Right atrium auricular region (tissue), 2 donors: ENCODE data around the gene RBX1. TPM values are rescaled to one million over a fixed set of nuclear protein-coding genes. Genes with fewer than 3 reads are reported as not detected.

ENCODE experiments used
- DNase-seq: peaks from one replicate; pipeline ENCODE4 v3.0.0-alpha.2; 2019; ENCODE audit warnings: low spot score
- H3K27ac ChIP-seq, 2 donors: fragments of 200-600 bp; sonication (generic); 1 replicate in 1 of 2; 2 replicates in 1 of 2; pipeline ENCODE4 v1.5.1; 2016 to 2019
- H3K27me3 ChIP-seq, 2 donors: fragments of 200-600 bp; sonication (generic); one replicate each; pipeline versions ENCODE4 v1.5.1 to v1.6.0; 2017 to 2019
- H3K36me3 ChIP-seq: fragments of 200-600 bp; sonication (generic); one replicate; pipeline ENCODE4 v1.5.1; 2016
- H3K4me1 ChIP-seq, 2 donors: fragments of 200-600 bp; sonication (generic); one replicate each; pipeline versions ENCODE4 v1.5.1 to v1.6.0; 2017 to 2019
- H3K4me3 ChIP-seq, 2 donors: fragments of 200-600 bp; sonication (generic); 1 replicate in 1 of 2; 2 replicates in 1 of 2; pipeline ENCODE4 v1.5.1; 2017 to 2019; ENCODE audit warnings: mild to moderate bottlenecking in 1 of 2, moderate library complexity in 1 of 2
- H3K9me3 ChIP-seq, 2 donors: fragments of 200-600 bp; sonication (generic); one replicate each; pipeline ENCODE4 v1.5.1; 2019
- total RNA-seq, 2 donors: library from RNA; depleted of rRNA; stranded (reverse); fragments of >200 nt; gene quantifications; one replicate each; pipeline ENCODE4 v1.1.0, GENCODE V29; 2016
- TF ChIP-seq, protein P1 (sequence below), 2 donors: fragments of 200-600 bp; sonication (generic); IDR thresholded peaks; one replicate each; pipeline ENCODE4 v1.5.1; 2019; ENCODE audit warnings: antibody characterized with exemption in 2 of 2

Gene RBX1
- total RNA-seq, 2 donors from 2014 or later, result 43.4 to 44.5 TPM

DNA sequence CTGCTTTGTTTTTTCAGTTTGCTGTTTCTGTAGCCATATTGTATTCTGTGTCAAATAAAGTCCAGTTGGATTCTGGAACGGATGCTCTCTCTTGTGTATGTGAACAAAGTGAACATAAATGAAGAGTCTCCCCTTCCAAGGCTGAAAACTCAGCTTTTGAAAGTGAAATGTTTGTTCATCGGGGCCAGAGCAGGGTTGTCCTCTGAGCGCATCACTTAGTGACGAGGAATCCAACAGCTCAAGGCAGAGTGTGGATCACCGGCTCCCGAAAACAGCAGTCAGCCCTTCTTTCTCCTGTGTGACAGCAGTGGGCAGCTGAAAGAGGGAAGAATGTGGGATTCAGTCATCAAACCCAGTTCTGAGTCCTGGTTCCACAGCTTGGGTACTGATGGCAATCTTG, 21.4 kb downstream of the RBX1 start:
- Histone ChIP-seq H3K4me3 (no peak overlapping the region), H3K36me3 (peaks cover 35% of the 10 kb centered on the region), H3K9me3 (no peaks in the 10 kb centered on the region), H3K27ac (no peak overlapping the region), H3K4me1 (no peaks in the 10 kb centered on the region), H3K27me3 (no peaks in the 10 kb centered on the region)
- TF ChIP-seq, protein P1, sequence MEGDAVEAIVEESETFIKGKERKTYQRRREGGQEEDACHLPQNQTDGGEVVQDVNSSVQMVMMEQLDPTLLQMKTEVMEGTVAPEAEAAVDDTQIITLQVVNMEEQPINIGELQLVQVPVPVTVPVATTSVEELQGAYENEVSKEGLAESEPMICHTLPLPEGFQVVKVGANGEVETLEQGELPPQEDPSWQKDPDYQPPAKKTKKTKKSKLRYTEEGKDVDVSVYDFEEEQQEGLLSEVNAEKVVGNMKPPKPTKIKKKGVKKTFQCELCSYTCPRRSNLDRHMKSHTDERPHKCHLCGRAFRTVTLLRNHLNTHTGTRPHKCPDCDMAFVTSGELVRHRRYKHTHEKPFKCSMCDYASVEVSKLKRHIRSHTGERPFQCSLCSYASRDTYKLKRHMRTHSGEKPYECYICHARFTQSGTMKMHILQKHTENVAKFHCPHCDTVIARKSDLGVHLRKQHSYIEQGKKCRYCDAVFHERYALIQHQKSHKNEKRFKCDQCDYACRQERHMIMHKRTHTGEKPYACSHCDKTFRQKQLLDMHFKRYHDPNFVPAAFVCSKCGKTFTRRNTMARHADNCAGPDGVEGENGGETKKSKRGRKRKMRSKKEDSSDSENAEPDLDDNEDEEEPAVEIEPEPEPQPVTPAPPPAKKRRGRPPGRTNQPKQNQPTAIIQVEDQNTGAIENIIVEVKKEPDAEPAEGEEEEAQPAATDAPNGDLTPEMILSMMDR (IDR thresholded peaks at IDR 0.05), result no peak
- no peak for DNase-seq

DNA sequence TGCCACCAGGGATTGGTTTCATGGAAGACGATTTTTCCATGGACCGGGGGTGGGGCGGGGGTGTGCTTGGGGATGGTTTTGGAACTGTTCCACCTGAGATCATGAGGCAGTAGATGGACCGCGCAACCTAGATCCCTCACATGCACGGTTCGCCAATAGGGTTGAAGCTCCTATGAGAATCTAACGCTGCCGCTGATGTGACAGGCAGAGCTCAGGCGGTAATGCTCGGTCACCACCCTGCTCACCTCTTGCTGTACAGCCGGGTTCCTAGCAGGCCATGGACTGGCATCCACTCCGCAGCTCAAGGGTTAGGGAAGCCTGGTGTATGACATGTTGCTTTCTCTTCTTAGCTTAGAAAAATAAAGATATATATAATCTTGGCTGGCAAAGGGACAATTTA, 22.0 kb downstream of the RBX1 start:
- Histone ChIP-seq H3K4me1 (no peaks in the 10 kb centered on the region), H3K27me3 (no peaks in the 10 kb centered on the region), H3K36me3 (peaks cover 32% of the 10 kb centered on the region), H3K9me3 (no peaks in the 10 kb centered on the region), H3K27ac (no peak overlapping the region), H3K4me3 (no peak overlapping the region)
- DNase-seq, result no peak
- TF ChIP-seq, protein P1 (IDR thresholded peaks at IDR 0.05), result no peak

DNA sequence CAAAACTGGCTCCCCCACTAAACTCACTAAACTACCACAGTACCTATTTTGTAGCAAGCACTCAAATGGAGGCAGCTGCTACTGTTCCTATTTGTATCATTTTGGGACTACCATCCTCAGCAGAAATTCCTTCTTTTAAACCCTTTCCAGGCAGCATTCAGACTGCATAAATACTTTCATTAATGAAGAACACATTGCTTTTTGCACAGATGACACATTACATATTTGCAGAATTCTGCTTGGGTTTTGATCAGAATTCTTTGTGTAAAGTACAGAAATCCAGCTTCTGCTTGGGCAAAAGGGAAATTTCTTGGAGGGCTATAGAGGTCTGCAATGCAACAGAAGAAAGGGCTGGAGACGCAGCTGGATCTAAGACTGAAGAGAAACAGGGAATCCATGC, 24.2 kb downstream of the RBX1 start:
- H3K27me3 ChIP-seq, result no peaks in the 10 kb centered on the region
- H3K4me3 ChIP-seq, result no peak overlapping the region
- peaks cover 18% of the 10 kb centered on the region for H3K36me3 ChIP-seq
- TF ChIP-seq, protein P1 (IDR thresholded peaks at IDR 0.05), result no peak
- no peaks in the 10 kb centered on the region for H3K4me1 ChIP-seq
- H3K27ac ChIP-seq, result no peak overlapping the region
- no peaks in the 10 kb centered on the region for H3K9me3 ChIP-seq
- no peak for DNase-seq

DNA sequence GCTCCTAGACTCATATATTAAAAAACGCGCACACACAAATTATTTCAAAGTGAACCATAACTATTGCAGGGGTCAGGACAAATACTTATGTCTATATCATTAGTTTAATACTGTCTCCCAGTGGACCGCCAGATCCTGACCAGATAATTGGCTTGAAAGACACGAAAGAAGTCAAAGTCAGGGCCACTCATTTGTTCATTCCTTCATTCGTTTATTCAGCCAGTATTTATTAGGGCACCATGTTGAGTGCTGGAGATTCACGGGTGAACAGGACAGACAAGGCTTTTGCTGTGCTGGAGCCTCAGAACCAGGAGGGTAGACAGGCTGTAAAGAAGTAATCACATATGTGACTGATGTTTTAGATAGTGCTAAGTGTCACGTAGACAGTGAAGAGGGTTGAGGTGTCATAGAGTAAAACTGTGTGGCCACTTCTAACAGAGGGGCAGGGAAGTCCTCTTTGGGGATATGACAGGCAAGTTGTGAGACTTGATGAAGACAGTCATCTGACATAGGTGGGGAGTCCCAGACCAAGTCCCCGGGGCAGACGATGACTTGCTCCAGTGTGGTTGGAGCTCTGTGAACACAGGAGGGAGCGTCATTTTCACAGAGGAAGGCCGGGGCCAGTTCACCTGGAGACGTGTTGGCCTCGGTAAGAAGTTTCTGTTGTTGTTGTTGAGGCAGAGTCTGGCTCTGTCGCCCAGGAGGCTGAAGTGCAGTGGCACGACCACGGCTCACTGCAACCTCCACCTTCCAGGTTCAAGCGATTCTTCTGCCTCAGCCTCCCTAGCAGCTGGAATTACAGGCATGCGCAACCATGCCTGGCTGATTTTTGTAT, 25.9 kb downstream of the RBX1 start:
- no peak overlapping the region for H3K4me3 ChIP-seq
- H3K27me3 ChIP-seq, result no peaks in the 10 kb centered on the region
- H3K36me3 ChIP-seq, result peaks cover 15% of the 10 kb centered on the region
- H3K27ac ChIP-seq, result no peak overlapping the region
- no peak for DNase-seq
- H3K9me3 ChIP-seq, result no peaks in the 10 kb centered on the region
- TF ChIP-seq, protein P1 (IDR thresholded peaks at IDR 0.05), result no peak
- no peaks in the 10 kb centered on the region for H3K4me1 ChIP-seq

DNA sequence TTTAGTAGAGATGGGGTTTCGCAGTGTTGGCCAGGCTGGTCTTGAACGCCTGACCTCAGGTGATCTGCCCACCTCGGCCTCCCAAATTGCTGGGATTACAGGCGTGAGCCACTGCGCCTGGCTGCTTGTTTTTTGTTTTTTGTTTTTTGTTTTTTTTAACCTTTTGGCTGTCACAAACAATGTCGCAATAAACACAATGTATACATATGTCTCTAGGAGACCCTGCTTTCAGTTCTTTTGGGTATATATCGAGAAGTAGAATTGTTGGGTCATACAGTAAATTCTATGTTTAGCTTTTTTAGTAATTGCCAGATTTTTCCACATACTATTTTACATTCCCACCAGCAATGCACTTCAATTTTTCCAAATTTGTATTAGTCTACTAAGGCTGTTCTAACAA, 28.0 kb downstream of the RBX1 start:
- Histone ChIP-seq H3K27ac (no peak overlapping the region), H3K9me3 (no peaks in the 10 kb centered on the region), H3K4me3 (no peak overlapping the region), H3K27me3 (no peaks in the 10 kb centered on the region), H3K36me3 (no peaks in the 10 kb centered on the region), H3K4me1 (peaks cover 0 to 8% of the 10 kb centered on the region in 2 donors)
- TF ChIP-seq, protein P1 (IDR thresholded peaks at IDR 0.05), result no peak
- DNase-seq, result no peak

DNA sequence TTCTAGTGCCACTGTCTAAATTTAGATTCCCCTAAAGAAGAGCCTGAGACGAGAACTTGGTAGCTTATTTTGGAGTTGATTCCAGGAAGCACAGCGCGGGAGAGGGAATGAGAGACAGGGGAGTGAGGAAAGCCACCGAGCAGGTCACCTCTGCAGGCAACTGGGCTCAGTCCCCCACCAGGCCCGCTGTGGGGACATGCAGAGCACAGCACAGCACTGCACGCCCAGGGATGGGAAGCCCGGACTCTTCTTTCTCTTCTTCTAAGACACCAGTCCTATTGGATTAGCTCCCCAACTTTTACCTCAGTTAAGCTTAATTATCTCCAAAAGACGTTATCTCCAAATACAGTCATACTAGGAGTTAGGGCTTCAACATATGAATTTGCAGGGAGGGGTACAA, 28.7 kb downstream of the RBX1 start:
- H3K27ac ChIP-seq, result no peak overlapping the region
- H3K36me3 ChIP-seq, result no peaks in the 10 kb centered on the region
- DNase-seq, result no peak
- H3K9me3 ChIP-seq, result no peaks in the 10 kb centered on the region
- no peak overlapping the region for H3K4me3 ChIP-seq
- H3K4me1 ChIP-seq, result peaks cover 0 to 8% of the 10 kb centered on the region in 2 donors
- H3K27me3 ChIP-seq, result no peaks in the 10 kb centered on the region
- TF ChIP-seq, protein P1 (IDR thresholded peaks at IDR 0.05), result no peak
